ENCODE measurements around the gene CRADD. TPM values are rescaled to one million over a fixed set of nuclear protein-coding genes. Genes with fewer than 3 reads are reported as not detected.
"Not testable (repeated sequence)": the region's sequence is repeated elsewhere in the genome, so short reads cannot be mapped to it uniquely, and the experiment has no call there.

Gene CRADD
- total RNA-seq, 1 experiment from 2014 or later: 18.3 TPM

GRCh38 chr12:93751864-93752610 is 74.9 kb downstream of the CRADD start:
- no peaks in the 10 kb centered on the region; the same call in 1 of the 2 replicates for H3K9me3 ChIP-seq (ENCODE audit: low read length)
- DNase-seq: no peak
- no peak overlapping the region for H3K27ac ChIP-seq (ENCODE audit: low read length)

GRCh38 chr12:93753285-93753684 is 76.1 kb downstream of the CRADD start:
- no peak overlapping the region for H3K4me3 ChIP-seq (ENCODE audit: low read length)
- no peaks in the 10 kb centered on the region; the same call in 1 of the 2 replicates for H3K9me3 ChIP-seq (ENCODE audit: low read length)
- no peaks in the 10 kb centered on the region for H3K27me3 ChIP-seq (ENCODE audit: low read length)
- no peaks in the 10 kb centered on the region; the same call in 1 of the 2 replicates for H3K36me3 ChIP-seq (ENCODE audit: insufficient read depth, low read length)
- H3K79me2 ChIP-seq (ENCODE audit: low read length): no peaks in the 10 kb centered on the region
- H3K27ac ChIP-seq (ENCODE audit: low read length): no peak overlapping the region
- H3K9me2 ChIP-seq (replicated peaks; ENCODE audit: insufficient read depth, low read length): no peaks in the 10 kb centered on the region
- no peak overlapping the region for H2AFZ ChIP-seq (ENCODE audit: low read length)
- DNase-seq: no peak
- H3K4me1 ChIP-seq (ENCODE audit: low read length): no peaks in the 10 kb centered on the region
- no peak overlapping the region for H3K9ac ChIP-seq (ENCODE audit: low read length)
- H4K20me1 ChIP-seq (ENCODE audit: insufficient read depth, low read depth, low read length): no peaks in the 10 kb centered on the region
- no peak overlapping the region for H3K4me2 ChIP-seq (ENCODE audit: low read depth, low read length, poor library complexity, severe bottlenecking)

More at GRCh38 chr12:93751864-93752610, 74.9 kb downstream of the CRADD start:
- Histone ChIP-seq H3K36me3 (ENCODE audit: insufficient read depth, low read length) (no peaks in the 10 kb centered on the region; the same call in 1 of the 2 replicates), H2AFZ (ENCODE audit: low read length) (no peak overlapping the region), H3K27me3 (ENCODE audit: low read length) (no peaks in the 10 kb centered on the region), H3K4me1 (ENCODE audit: low read length) (no peaks in the 10 kb centered on the region), H3K4me2 (ENCODE audit: low read depth, low read length, poor library complexity, severe bottlenecking) (no peak overlapping the region), H4K20me1 (ENCODE audit: insufficient read depth, low read depth, low read length) (no peaks in the 10 kb centered on the region), H3K9me2 (replicated peaks; ENCODE audit: insufficient read depth, low read length) (no peaks in the 10 kb centered on the region), H3K4me3 (ENCODE audit: low read length) (no peak overlapping the region), H3K9ac (ENCODE audit: low read length) (no peak overlapping the region), H3K79me2 (ENCODE audit: low read length) (no peaks in the 10 kb centered on the region)

GRCh38 chr12:93753838-93754429 is 76.8 kb downstream of the CRADD start:
- Histone ChIP-seq H3K4me3 (ENCODE audit: low read length) (no peak overlapping the region), H3K4me2 (ENCODE audit: low read depth, low read length, poor library complexity, severe bottlenecking) (no peak overlapping the region), H3K9ac (ENCODE audit: low read length) (no peak overlapping the region), H3K4me1 (ENCODE audit: low read length) (peaks cover under 1% of the 10 kb centered on the region), H4K20me1 (ENCODE audit: insufficient read depth, low read depth, low read length) (no peaks in the 10 kb centered on the region), H3K9me3 (ENCODE audit: low read length) (no peaks in the 10 kb centered on the region; the same call in 1 of the 2 replicates), H3K27me3 (ENCODE audit: low read length) (no peaks in the 10 kb centered on the region), H3K79me2 (ENCODE audit: low read length) (no peaks in the 10 kb centered on the region), H2AFZ (ENCODE audit: low read length) (no peak overlapping the region), H3K27ac (ENCODE audit: low read length) (no peak overlapping the region), H3K36me3 (ENCODE audit: insufficient read depth, low read length) (no peaks in the 10 kb centered on the region; the same call in 1 of the 2 replicates), H3K9me2 (replicated peaks; ENCODE audit: insufficient read depth, low read length) (no peaks in the 10 kb centered on the region)
- DNase-seq: no peak

GRCh38 chr12:93754859-93755258 is 77.7 kb downstream of the CRADD start:
- H3K27me3 ChIP-seq (ENCODE audit: low read length); H3K27ac ChIP-seq (ENCODE audit: low read length); H4K20me1 ChIP-seq (ENCODE audit: insufficient read depth, low read depth, low read length); H3K9me2 ChIP-seq (replicated peaks; ENCODE audit: insufficient read depth, low read length); H3K4me3 ChIP-seq (ENCODE audit: low read length); H3K4me2 ChIP-seq (ENCODE audit: low read depth, low read length, poor library complexity, severe bottlenecking); DNase-seq; H3K36me3 ChIP-seq (ENCODE audit: insufficient read depth, low read length); H2AFZ ChIP-seq (ENCODE audit: low read length); H3K9me3 ChIP-seq (ENCODE audit: low read length); H3K9ac ChIP-seq (ENCODE audit: low read length); H3K79me2 ChIP-seq (ENCODE audit: low read length); H3K4me1 ChIP-seq (ENCODE audit: low read length): not testable (repeated sequence)

GRCh38 chr12:93756288-93756687 is 79.1 kb downstream of the CRADD start:
- H3K27ac ChIP-seq (ENCODE audit: low read length): no peak overlapping the region
- no peaks in the 10 kb centered on the region for H3K27me3 ChIP-seq (ENCODE audit: low read length)
- peaks cover 9% of the 10 kb centered on the region for H3K4me1 ChIP-seq (ENCODE audit: low read length)
- no peaks in the 10 kb centered on the region for H4K20me1 ChIP-seq (ENCODE audit: insufficient read depth, low read depth, low read length)
- DNase-seq: no peak
- no peak overlapping the region for H3K9ac ChIP-seq (ENCODE audit: low read length)
- H3K4me3 ChIP-seq (ENCODE audit: low read length): no peak overlapping the region
- no peak overlapping the region for H2AFZ ChIP-seq (ENCODE audit: low read length)
- no peak overlapping the region for H3K4me2 ChIP-seq (ENCODE audit: low read depth, low read length, poor library complexity, severe bottlenecking)
- H3K9me3 ChIP-seq (ENCODE audit: low read length): no peaks in the 10 kb centered on the region; the same call in 1 of the 2 replicates
- H3K9me2 ChIP-seq (replicated peaks; ENCODE audit: insufficient read depth, low read length): no peaks in the 10 kb centered on the region
- no peaks in the 10 kb centered on the region for H3K79me2 ChIP-seq (ENCODE audit: low read length)
- no peaks in the 10 kb centered on the region; the same call in 1 of the 2 replicates for H3K36me3 ChIP-seq (ENCODE audit: insufficient read depth, low read length)

- Histone ChIP-seq H3K4me2 (ENCODE audit: low read depth, low read length, poor library complexity, severe bottlenecking) (no peak overlapping the region), H3K27ac (ENCODE audit: low read length) (no peak overlapping the region)
These were observed 80.9 kb downstream of the CRADD start for GRCh38 chr12:93757792-93758694.

GRCh38 chr12:93758801-93759373 is 81.7 kb downstream of the CRADD start:
- Histone ChIP-seq H3K36me3 (ENCODE audit: insufficient read depth, low read length) (no peaks in the 10 kb centered on the region), H3K9me3 (ENCODE audit: low read length) (no peaks in the 10 kb centered on the region; the same call in 1 of the 2 replicates), H3K4me2 (ENCODE audit: low read depth, low read length, poor library complexity, severe bottlenecking) (no peak overlapping the region), H3K79me2 (ENCODE audit: low read length) (no peaks in the 10 kb centered on the region), H2AFZ (ENCODE audit: low read length) (no peak overlapping the region), H4K20me1 (ENCODE audit: insufficient read depth, low read depth, low read length) (no peaks in the 10 kb centered on the region), H3K9ac (ENCODE audit: low read length) (no peak overlapping the region), H3K9me2 (replicated peaks; ENCODE audit: insufficient read depth, low read length) (no peaks in the 10 kb centered on the region), H3K4me3 (ENCODE audit: low read length) (no peak overlapping the region), H3K27ac (ENCODE audit: low read length) (no peak overlapping the region), H3K4me1 (ENCODE audit: low read length) (peaks cover 12% of the 10 kb centered on the region), H3K27me3 (ENCODE audit: low read length) (no peaks in the 10 kb centered on the region)
- DNase-seq: no peak

More at GRCh38 chr12:93757792-93758694, 80.9 kb downstream of the CRADD start:
- Histone ChIP-seq H3K9me3 (ENCODE audit: low read length) (no peaks in the 10 kb centered on the region; the same call in 1 of the 2 replicates), H3K27me3 (ENCODE audit: low read length) (no peaks in the 10 kb centered on the region), H3K9me2 (replicated peaks; ENCODE audit: insufficient read depth, low read length) (no peaks in the 10 kb centered on the region), H3K9ac (ENCODE audit: low read length) (no peak overlapping the region), H3K79me2 (ENCODE audit: low read length) (no peaks in the 10 kb centered on the region), H3K36me3 (ENCODE audit: insufficient read depth, low read length) (no peaks in the 10 kb centered on the region), H2AFZ (ENCODE audit: low read length) (no peak overlapping the region), H3K4me3 (ENCODE audit: low read length) (no peak overlapping the region), H3K4me1 (ENCODE audit: low read length) (peaks cover 11% of the 10 kb centered on the region), H4K20me1 (ENCODE audit: insufficient read depth, low read depth, low read length) (no peaks in the 10 kb centered on the region)
- no peak for DNase-seq

All from Karpas-422 (cell line).